Heart right ventricle (tissue), 16 donors: ENCODE measurements around the gene CPT2. TPM values are rescaled to one million over a fixed set of nuclear protein-coding genes. Genes with fewer than 3 reads are reported as not detected.
"Not testable (repeated sequence)": the region's sequence is repeated elsewhere in the genome, so short reads cannot be mapped to it uniquely, and the experiment has no call there.

ENCODE experiments used
- ATAC-seq, 8 donors: fragments of 200-7000 bp; cut with Tn5 transposase; one replicate each; pipeline ENCODE4 v1.9.1; 2020; ENCODE audit warnings: mild to moderate bottlenecking in 8 of 8, moderate library complexity in 8 of 8, moderate number of reproducible peaks in 1 of 8
- DNase-seq, 2 donors: peaks; one replicate each; pipeline ENCODE4 v3.0.0-alpha.2; 2020
- H3K27ac ChIP-seq, 10 donors: fragments of 200-600 bp; sonication (generic) in 2 of 10; one replicate each; pipeline versions ENCODE4 v1.5.0 to v1.8.0; 2020 to 2022; ENCODE audit warnings: mild to moderate bottlenecking in 3 of 10
- H3K27me3 ChIP-seq, 7 donors: fragments of 200-600 bp; one replicate each; pipeline ENCODE4 v1.8.0; 2021 to 2022; ENCODE audit warnings: mild to moderate bottlenecking in 2 of 7
- H3K36me3 ChIP-seq, 9 donors: fragments of 200-600 bp; sonication (generic) in 1 of 9; one replicate each; pipeline versions ENCODE4 v1.5.0 to v1.8.0; 2020 to 2022; ENCODE audit warnings: mild to moderate bottlenecking in 2 of 9
- H3K4me1 ChIP-seq, 9 donors: fragments of 200-600 bp; sonication (generic) in 1 of 9; one replicate each; pipeline versions ENCODE4 v1.5.0 to v1.8.0; 2020 to 2022; ENCODE audit warnings: mild to moderate bottlenecking in 4 of 9
- H3K4me3 ChIP-seq, 10 donors: fragments of 200-600 bp; sonication (generic) in 2 of 10; one replicate each; pipeline versions ENCODE4 v1.5.0 to v1.8.0; 2020 to 2022; ENCODE audit warnings: mild to moderate bottlenecking in 7 of 10, moderate library complexity in 2 of 10
- H3K9me3 ChIP-seq, 11 donors: fragments of 200-600 bp in 10 of 11; sonication (generic) in 2 of 11; one replicate each; pipeline versions ENCODE4 v1.5.0 to v1.8.0; 2013 to 2022; ENCODE audit warnings: mild to moderate bottlenecking in 2 of 11, control low read depth in 1 of 11, moderate library complexity in 1 of 11
- WGBS, 2 donors: extraction: QIAGEN DNeasy Blood & Tissue Kit; methylation state at CpG; one replicate each; pipeline ENCODE4 v1.1.7; 2013; ENCODE audit warnings: inconsistent platforms in 1 of 2; 5-methylcytosine and 5-hydroxymethylcytosine counted together
- intact Hi-C, 10 donors: fragments of 100-400 bp; cut with DNase I; formaldehyde crosslinking; loops; one replicate each; pipeline versions ENCODE4 v1.11.1 to v1.14.2; 2022
- polyA plus RNA-seq, 2 donors: library from polyadenylated mRNA; stranded (reverse); fragments of 200-250 nt; gene quantifications; one replicate each; pipeline ENCODE4 v1.2.3, GENCODE V29; 2013
- total RNA-seq, 10 donors: library from RNA; stranded (reverse); fragmentation: NEBNext Ultra II Directional in 3 of 10; extraction: Animal tissue kit (Norgen Biotek cat#: 25700) in 3 of 10; gene quantifications; one replicate each; pipeline versions ENCODE4 v1.2.1 to v1.2.4, GENCODE V29; 2021 to 2023
- TF ChIP-seq, protein P1 (sequence below), 9 donors: fragments of 200-600 bp; sonication (generic) in 2 of 9; IDR thresholded peaks; one replicate each; pipeline versions ENCODE4 v1.5.0 to v1.8.0; 2021 to 2022; ENCODE audit warnings: antibody characterized with exemption in 9 of 9, mild to moderate bottlenecking in 5 of 9, moderate library complexity in 1 of 9
- donor health status: Arrhythmogenic right ventricular cardiomyopathy.
- donor health status: ischemic (EF 13 %, LVEDD 7.1; RV severe dilation, severe dysfunction).
- donor health status: healthy with polysubstance abuse.
- donor health status: DM: no; HTN: yes; CAD: no.
- donor health status: DM: no; HTN: no; CAD: no.
- donor health status: ischemic (EF 25% LVEDD 6.9; RV normal size, moderate dysfunction).
- donor health status: ischemic (EF 25% LVEDD 5.7; RV mildly dilated, moderate dysfunction).
- donor health status: healthy.
- donor health status: DM: yes; HTN: yes; CAD: no.
- donor health status: Ischemic cardiomyopathy.
- donor health status: ischemic (EF 35%, LVEDD 5.7; RV mildly dilated, moderate dysfunction).
- donor health status: nonischemic (EF 11% LVEDD 7.7; RV severe dilation, severe dysfunction).
- donor health status: DM: yes; HTN: yes; CAD: no.
- donor health status: PGD.
- donor health status: ischemic (EF 29% LVEDD 5.4; RV normal size, mild dysfunction).
- donor health status: nonischemic (EF 23%, LVEDD 6.1; RV moderate dilation, normal function).

CPT2 gene
- total and polyA plus RNA-seq, 12 donors: 10.3 to 48.7 (median 36.8) TPM

DNA sequence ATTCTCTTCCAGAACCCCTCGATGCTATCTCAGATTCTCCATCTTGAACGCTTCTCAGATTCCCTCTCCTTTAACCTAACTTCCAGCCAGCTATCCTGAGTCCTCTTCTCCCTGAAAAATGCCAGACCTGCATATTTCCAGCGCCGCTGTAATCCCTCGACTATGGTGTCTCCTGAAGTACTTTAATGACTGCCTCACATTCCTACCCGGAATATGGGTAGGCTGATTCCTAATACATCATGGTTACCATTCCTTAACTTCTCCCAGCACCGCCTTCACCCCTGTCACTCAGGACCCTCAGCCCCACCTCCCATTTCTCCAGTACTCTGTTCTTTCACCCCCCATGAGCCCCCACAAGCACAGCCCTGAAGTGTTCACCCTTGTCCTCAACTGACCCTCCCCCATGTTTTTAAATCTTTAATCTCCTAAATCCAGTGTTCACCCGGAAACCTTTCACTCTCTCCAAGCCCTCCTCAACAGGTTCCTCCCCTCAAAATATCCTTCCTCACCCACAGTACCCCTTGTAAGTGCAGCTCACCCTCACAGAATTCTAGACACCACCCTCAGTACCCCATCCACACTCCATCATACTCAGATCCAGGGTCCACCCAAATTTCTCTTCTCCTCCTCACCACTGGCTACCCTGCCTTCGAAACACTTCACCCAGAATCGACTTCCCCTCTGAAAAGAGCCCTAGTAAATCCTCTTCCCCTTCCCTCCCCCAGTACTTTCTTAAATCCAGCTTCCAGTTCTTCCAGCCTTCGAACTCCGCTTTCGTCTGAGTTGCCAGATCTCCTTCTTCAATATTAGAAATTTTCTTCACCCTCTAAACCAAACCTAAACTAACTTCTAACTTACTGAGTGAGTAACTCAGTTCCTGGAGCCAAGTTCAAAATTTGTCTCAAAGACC is 922 bp downstream of the CPT2 start:
- DNase-seq (no peak), ATAC-seq (peak in 7 of 8 donors; percentile 1 to 24 (median 3))
- 35 to 37% methylated on average over 13 of the region's 13 CpGs for WGBS, 2 donors
- Histone ChIP-seq H3K4me1 (peaks cover 3 to 41% (median 34%) of the 10 kb centered on the region in 9 donors), H3K27me3 (no peaks in the 10 kb centered on the region), H3K9me3 (no peaks in the 10 kb centered on the region), H3K27ac (peak overlapping the region; percentile 86 to 99 (median 98)), H3K36me3 (peaks cover 0 to 23% (median 9%) of the 10 kb centered on the region in 9 donors), H3K4me3 (peak overlapping the region; percentile 64 to 95 (median 88))
- intact Hi-C loops: loop anchor here in 4 of 10 donors (1.0 to 10.0 kb wide), 5 partner anchors 23 to 503 kb away; partner anchors contain the start of genes COA7 (in 2 of the 4), CZIB (in 2 of the 4) and MAGOH (in 1 of the 4)
- TF ChIP-seq, protein P1, sequence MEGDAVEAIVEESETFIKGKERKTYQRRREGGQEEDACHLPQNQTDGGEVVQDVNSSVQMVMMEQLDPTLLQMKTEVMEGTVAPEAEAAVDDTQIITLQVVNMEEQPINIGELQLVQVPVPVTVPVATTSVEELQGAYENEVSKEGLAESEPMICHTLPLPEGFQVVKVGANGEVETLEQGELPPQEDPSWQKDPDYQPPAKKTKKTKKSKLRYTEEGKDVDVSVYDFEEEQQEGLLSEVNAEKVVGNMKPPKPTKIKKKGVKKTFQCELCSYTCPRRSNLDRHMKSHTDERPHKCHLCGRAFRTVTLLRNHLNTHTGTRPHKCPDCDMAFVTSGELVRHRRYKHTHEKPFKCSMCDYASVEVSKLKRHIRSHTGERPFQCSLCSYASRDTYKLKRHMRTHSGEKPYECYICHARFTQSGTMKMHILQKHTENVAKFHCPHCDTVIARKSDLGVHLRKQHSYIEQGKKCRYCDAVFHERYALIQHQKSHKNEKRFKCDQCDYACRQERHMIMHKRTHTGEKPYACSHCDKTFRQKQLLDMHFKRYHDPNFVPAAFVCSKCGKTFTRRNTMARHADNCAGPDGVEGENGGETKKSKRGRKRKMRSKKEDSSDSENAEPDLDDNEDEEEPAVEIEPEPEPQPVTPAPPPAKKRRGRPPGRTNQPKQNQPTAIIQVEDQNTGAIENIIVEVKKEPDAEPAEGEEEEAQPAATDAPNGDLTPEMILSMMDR (IDR thresholded peaks at IDR 0.05): no peak

DNA sequence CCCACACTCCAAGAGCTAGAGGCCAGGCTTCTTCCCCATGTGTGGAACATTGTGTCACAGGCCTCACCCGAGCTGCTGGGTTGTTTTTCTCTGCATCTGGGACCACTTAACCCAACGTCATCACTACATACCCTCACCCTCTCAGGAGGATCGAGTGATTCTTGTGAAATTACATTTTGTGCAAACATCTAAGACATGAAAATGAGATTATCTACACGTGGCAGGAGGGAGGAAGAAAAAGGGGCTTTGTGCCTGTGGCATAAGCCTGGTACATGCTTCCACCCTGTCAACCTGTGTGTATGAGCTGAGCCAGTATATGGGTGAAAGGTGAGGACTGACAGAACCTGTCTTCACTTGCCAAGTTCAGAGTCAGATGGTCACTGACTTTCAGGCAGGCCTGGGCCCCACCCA is 1.6 kb downstream of the CPT2 start:
- ATAC-seq (peak in 7 of 8 donors; percentile 27 to 67 (median 55)), DNase-seq (peak in 1 of 2 donors; percentile 46)
- peak overlapping the region in 4 of 10 donors; percentile 64 to 95 (median 89) for H3K4me3 ChIP-seq
- no peaks in the 10 kb centered on the region for H3K9me3 ChIP-seq
- no peaks in the 10 kb centered on the region for H3K27me3 ChIP-seq
- WGBS, 2 donors: 24 to 36% methylated on average over 4 of the region's 4 CpGs
- H3K4me1 ChIP-seq: peaks cover 3 to 41% (median 34%) of the 10 kb centered on the region in 9 donors
- H3K27ac ChIP-seq: peak overlapping the region; percentile 86 to 99 (median 98)
- intact Hi-C loops: loop anchor here in 3 of 10 donors (10.0 kb wide), 2 partner anchors 493 to 503 kb away; partner anchors contain the start of gene COA7 (in 2 of the 3)
- TF ChIP-seq, protein P1 (IDR thresholded peaks at IDR 0.05): no peak
- peaks cover 0 to 30% (median 16%) of the 10 kb centered on the region in 9 donors for H3K36me3 ChIP-seq

DNA sequence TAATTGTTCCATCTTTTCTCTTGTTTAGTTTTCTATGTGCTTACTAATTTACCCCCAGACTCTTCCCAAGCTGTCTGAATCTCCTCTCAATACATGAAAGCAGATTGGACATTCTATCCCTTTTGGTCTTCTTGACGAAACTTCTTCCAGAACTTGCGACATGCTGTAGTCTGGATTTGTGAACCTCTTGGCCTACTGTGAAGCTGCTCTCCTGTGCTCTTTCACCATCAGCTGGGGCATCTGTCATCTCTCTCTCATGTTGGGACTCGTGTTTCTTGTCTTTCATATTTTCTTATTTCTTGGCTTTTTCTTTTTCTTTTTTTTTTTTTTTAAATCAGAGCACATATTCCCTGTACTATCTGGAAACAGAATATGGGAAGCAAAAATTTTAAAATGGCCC is 6.8 kb downstream of the CPT2 start:
- Histone ChIP-seq H3K27me3 (no peaks in the 10 kb centered on the region), H3K4me1 (peaks cover 0 to 23% (median 18%) of the 10 kb centered on the region in 9 donors), H3K27ac (no peak overlapping the region), H3K9me3 (peaks cover 0 to 18% (median 0%) of the 10 kb centered on the region in 11 donors), H3K36me3 (peaks cover 0 to 82% (median 39%) of the 10 kb centered on the region in 9 donors), H3K4me3 (no peak overlapping the region)
- TF ChIP-seq, protein P1 (IDR thresholded peaks at IDR 0.05): no peak
- DNase-seq: no peak
- intact Hi-C loops: no loop called here
- ATAC-seq: no peak
- 92 to 95% methylated on average over 3 of the region's 3 CpGs for WGBS, 2 donors

DNA sequence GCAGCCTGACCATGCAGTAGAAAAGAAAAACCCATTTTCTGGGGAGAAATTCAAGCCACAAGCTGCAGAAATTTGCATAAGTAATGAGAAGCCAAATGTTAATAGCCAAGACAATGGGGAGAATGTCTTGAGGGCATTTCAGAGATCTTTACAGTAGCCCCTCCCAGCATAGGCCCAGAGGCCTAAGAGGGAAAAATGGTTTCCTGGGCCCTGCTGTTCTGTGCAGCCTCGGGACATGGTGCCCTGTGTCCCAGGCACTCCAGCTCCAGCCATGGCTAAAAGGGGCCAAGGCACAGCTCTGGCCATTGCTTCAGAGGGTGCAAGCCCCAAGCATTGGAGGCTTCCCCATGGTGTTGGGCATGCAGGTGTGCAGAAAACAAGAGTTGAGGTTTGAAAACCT is 8.9 kb downstream of the CPT2 start:
- ATAC-seq, H3K27me3 ChIP-seq, DNase-seq, H3K4me3 ChIP-seq, H3K27ac ChIP-seq, intact Hi-C loops: not testable (repeated sequence)
- peaks cover 0 to 10% (median 5%) of the 10 kb centered on the region in 9 donors for H3K4me1 ChIP-seq
- H3K36me3 ChIP-seq: peaks cover 0 to 100% (median 49%) of the 10 kb centered on the region in 9 donors
- H3K9me3 ChIP-seq: peaks cover 0 to 18% (median 0%) of the 10 kb centered on the region in 11 donors
- 100% methylated on average over 1 of the region's 1 CpG for WGBS, 2 donors

DNA sequence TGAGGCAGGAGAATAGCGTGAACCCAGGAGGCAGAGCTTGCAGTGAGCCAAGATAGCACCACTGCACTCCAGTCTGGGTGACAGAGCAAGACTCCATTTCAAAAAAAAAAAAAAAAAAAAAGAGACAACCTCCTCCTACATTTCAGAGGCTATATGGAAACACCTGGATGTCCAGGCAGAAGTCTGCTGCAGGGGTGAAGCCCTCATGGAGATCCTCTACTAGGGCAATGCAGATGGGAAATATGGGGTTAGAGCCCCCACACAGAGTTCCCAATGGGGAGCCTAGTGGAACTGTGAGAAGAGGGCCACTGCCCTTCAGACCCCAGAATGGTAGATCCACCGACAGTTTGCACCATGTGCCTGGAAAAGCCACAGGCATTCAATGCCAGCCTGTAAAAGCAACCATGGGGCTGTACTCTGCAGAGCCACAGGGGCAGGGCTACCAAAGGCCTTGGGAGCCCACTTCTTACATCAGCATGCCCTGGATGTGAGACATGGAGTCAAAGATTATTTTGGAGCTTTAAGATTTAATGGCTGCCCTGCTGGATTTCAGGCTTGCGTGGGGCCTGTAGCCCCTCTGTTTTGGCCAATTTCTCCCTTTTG is 9.6 kb downstream of the CPT2 start:
- H3K4me3 ChIP-seq, ATAC-seq, DNase-seq, H3K27me3 ChIP-seq, H3K27ac ChIP-seq, intact Hi-C loops: not testable (repeated sequence)
- H3K36me3 ChIP-seq: peaks cover 0 to 100% (median 53%) of the 10 kb centered on the region in 9 donors
- H3K9me3 ChIP-seq: peaks cover 0 to 18% (median 0%) of the 10 kb centered on the region in 11 donors
- peaks cover 0 to 10% (median 5%) of the 10 kb centered on the region in 9 donors for H3K4me1 ChIP-seq
- 97 to 99% methylated on average over 3 of the region's 3 CpGs for WGBS, 2 donors
